Gastroesophageal sphincter (tissue), 4 donors: ENCODE results near the gene ZNF133. TPM values are rescaled to one million over a fixed set of nuclear protein-coding genes. Genes with fewer than 3 reads are reported as not detected.

Experiments used
- ATAC-seq: fragments of 150-250 bp; one replicate; pipeline ENCODE4 v1.9.1; 2016; ENCODE audit warnings: mild to moderate bottlenecking, moderate library complexity
- H3K27ac ChIP-seq, 4 donors: fragments of 200-600 bp; sonication (generic) in 3 of 4; 1 replicate in 3 of 4; 2 replicates in 1 of 4; pipeline ENCODE4 v1.5.1; 2016 to 2019
- H3K27me3 ChIP-seq: fragments of 200-600 bp; sonication (generic); one replicate; pipeline ENCODE4 v1.5.1; 2019
- H3K36me3 ChIP-seq, 2 donors: fragments of 200-600 bp; sonication (generic); one replicate each; pipeline ENCODE4 v1.5.1; 2019; ENCODE audit warnings: control low read depth in 1 of 2
- H3K4me1 ChIP-seq, 3 donors: fragments of 200-600 bp; sonication (generic); 1 replicate in 2 of 3; 2 replicates in 1 of 3; pipeline ENCODE4 v1.5.1; 2016 to 2019; ENCODE audit warnings: control low read depth in 2 of 3
- H3K4me3 ChIP-seq, 2 donors: fragments of 200-600 bp; sonication (generic); one replicate each; pipeline ENCODE4 v1.5.1; 2019; ENCODE audit warnings: mild to moderate bottlenecking in 1 of 2, moderate library complexity in 1 of 2
- H3K9me3 ChIP-seq, 3 donors: fragments of 200-600 bp; sonication (generic); one replicate each; pipeline ENCODE4 v1.5.1; 2017 to 2019; ENCODE audit warnings: control low read depth in 2 of 3
- EP300 ChIP-seq: sonication (generic); formaldehyde crosslinking; IDR thresholded peaks from one replicate; pipeline ENCODE4 v1.6.1; 2017; ENCODE audit warnings: antibody characterized with exemption, mild to moderate bottlenecking
- POLR2A ChIP-seq, 2 donors: fragments of 450-650 bp; IDR thresholded peaks; one replicate each; pipeline ENCODE4 v1.6.1; 2017; ENCODE audit warnings: antibody characterized with exemption in 2 of 2, mild to moderate bottlenecking in 2 of 2, moderate library complexity in 1 of 2
- POLR2AphosphoS5 ChIP-seq: sonication (generic); formaldehyde crosslinking; IDR thresholded peaks from one replicate; pipeline ENCODE4 v1.6.1; 2017; ENCODE audit warnings: antibody characterized with exemption
- WGBS, 2 donors: methylation state at CpG; one replicate each; pipeline ENCODE4 v1.1.5; 2018; ENCODE audit warnings: low coverage in 1 of 2; 5-methylcytosine and 5-hydroxymethylcytosine counted together
- total RNA-seq, 4 donors: library from RNA; depleted of rRNA; stranded (reverse); fragments of >200 nt; gene quantifications; one replicate each; pipeline ENCODE4 v1.1.0, GENCODE V29; 2016
- TF ChIP-seq, protein P1 (sequence below), 4 experiments: fragments of 200-600 bp in 2 of 4; fragments of 450-650 bp in 2 of 4; sonication (generic) in 1 of 4; IDR thresholded peaks; one replicate each; pipeline ENCODE4 v1.5.1; 2017 to 2019; ENCODE audit warnings: antibody characterized with exemption in 4 of 4, mild to moderate bottlenecking in 2 of 4, moderate library complexity in 2 of 4

The ZNF133 gene
- total RNA-seq, 4 donors from 2014 or later = 7.8 to 19.7 (median 16.8) TPM

DNA sequence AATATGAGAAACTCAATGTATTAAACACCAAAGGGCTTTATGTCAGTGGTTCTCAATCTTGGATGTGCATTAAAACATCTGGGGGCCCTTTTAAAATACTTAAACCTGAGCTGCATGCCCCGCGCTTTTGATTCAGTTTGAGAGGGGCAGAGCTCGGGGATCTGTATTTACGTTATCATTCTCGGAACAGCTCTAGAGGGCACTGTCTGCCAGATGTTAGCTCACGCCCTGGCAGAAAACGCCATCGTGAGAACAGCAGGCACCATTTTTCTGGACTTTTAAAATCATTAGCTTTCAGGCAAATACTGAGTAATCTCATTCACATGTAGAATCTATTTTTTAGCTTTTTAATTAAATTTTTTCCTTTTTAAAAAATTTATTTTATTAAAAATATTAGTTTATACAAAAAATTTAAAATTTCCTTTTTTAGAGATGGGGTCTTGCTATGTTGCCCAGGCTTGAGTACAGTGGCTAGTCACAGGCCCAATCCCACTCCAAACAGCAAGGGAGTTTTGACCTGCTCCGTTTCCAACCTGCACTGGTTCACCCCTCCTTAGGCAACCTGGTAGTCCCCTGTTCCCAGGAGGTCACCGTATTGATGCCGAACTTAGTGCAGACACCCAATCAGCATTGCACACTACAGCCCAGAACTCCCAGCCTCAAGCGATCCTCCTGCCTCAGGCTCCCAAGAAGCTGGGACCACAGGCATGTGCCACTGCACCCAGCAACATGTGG, 30.0 kb upstream of the ZNF133 start:
- 43 to 67% methylated on average over 9 of the region's 12 CpGs for WGBS, 2 donors
- Histone ChIP-seq H3K36me3 (no peaks in the 10 kb centered on the region), H3K27me3 (peaks cover 4% of the 10 kb centered on the region), H3K4me1 (no peaks in the 10 kb centered on the region), H3K9me3 (no peaks in the 10 kb centered on the region), H3K4me3 (no peak overlapping the region), H3K27ac (no peak overlapping the region)
- TF ChIP-seq POLR2AphosphoS5 = no peak
- TF ChIP-seq, protein P1, sequence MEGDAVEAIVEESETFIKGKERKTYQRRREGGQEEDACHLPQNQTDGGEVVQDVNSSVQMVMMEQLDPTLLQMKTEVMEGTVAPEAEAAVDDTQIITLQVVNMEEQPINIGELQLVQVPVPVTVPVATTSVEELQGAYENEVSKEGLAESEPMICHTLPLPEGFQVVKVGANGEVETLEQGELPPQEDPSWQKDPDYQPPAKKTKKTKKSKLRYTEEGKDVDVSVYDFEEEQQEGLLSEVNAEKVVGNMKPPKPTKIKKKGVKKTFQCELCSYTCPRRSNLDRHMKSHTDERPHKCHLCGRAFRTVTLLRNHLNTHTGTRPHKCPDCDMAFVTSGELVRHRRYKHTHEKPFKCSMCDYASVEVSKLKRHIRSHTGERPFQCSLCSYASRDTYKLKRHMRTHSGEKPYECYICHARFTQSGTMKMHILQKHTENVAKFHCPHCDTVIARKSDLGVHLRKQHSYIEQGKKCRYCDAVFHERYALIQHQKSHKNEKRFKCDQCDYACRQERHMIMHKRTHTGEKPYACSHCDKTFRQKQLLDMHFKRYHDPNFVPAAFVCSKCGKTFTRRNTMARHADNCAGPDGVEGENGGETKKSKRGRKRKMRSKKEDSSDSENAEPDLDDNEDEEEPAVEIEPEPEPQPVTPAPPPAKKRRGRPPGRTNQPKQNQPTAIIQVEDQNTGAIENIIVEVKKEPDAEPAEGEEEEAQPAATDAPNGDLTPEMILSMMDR (IDR thresholded peaks at IDR 0.05) = no peak
- TF ChIP-seq EP300 = no peak
- TF ChIP-seq POLR2A (IDR thresholded peaks at IDR 0.05) = no peak
- no peak for ATAC-seq

DNA sequence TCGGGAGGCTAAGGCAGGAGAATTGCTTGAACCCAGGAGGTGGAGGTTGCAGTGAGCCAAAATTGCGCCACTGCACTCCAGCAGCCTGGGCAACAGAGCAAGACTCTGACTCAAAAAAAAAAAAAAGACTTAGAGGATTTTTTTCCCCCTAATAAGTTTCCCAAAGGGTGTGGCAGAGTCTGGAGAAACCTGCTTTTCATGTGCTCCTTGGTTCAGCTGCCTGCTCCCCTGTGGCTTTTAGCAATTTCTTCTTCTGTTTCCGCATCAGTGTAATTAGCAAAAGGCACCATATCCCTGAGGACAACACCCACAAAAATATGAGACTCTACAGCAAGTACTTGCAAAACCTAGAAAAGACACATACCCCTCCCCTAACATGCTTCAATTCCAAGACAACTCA, 28.6 kb upstream of the ZNF133 start:
- no peaks in the 10 kb centered on the region for H3K4me1 ChIP-seq
- TF ChIP-seq EP300 = no peak
- TF ChIP-seq, protein P1 (IDR thresholded peaks at IDR 0.05) = no peak
- no peak for TF ChIP-seq POLR2AphosphoS5
- no peak for TF ChIP-seq POLR2A (IDR thresholded peaks at IDR 0.05)
- H3K27ac ChIP-seq = no peak overlapping the region
- peaks cover 4% of the 10 kb centered on the region for H3K27me3 ChIP-seq
- H3K9me3 ChIP-seq = no peaks in the 10 kb centered on the region
- WGBS, 2 donors = 89% methylated on average over 2 of the region's 3 CpGs; no CpG with 5 or more reads in 1 of the 2 donors
- H3K36me3 ChIP-seq = no peaks in the 10 kb centered on the region
- no peak overlapping the region for H3K4me3 ChIP-seq
- ATAC-seq = no peak

DNA sequence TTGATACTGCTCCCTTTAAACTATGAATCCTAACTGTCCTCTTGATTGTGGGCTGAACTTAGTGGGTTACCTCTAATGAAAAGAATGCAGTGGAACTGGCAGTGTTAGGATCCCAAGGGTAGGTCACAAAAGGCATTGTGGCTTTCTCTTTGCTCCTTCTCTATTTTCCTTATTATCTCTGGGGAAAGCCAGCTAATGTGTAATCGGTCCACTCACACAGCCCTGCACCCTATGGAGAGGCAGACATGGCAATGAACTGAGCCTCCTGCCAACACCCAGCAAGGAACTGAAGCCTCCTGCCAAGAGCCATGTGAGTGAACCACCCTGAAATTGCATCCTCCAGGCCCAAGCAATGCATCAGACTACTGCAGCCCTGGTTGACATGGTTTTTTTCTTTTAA, 24.6 kb upstream of the ZNF133 start:
- no peak overlapping the region for H3K27ac ChIP-seq
- peaks cover 12% of the 10 kb centered on the region for H3K27me3 ChIP-seq
- no peaks in the 10 kb centered on the region for H3K9me3 ChIP-seq
- no peaks in the 10 kb centered on the region for H3K36me3 ChIP-seq
- no peak for ATAC-seq
- TF ChIP-seq POLR2A (IDR thresholded peaks at IDR 0.05) (no peak), POLR2AphosphoS5 (no peak), EP300 (no peak)
- TF ChIP-seq, protein P1 (IDR thresholded peaks at IDR 0.05) = no peak
- 70% methylated on average over 1 of the region's 1 CpG; no CpG with 5 or more reads in 1 of the 2 donors for WGBS, 2 donors
- no peak overlapping the region for H3K4me3 ChIP-seq
- no peaks in the 10 kb centered on the region for H3K4me1 ChIP-seq

DNA sequence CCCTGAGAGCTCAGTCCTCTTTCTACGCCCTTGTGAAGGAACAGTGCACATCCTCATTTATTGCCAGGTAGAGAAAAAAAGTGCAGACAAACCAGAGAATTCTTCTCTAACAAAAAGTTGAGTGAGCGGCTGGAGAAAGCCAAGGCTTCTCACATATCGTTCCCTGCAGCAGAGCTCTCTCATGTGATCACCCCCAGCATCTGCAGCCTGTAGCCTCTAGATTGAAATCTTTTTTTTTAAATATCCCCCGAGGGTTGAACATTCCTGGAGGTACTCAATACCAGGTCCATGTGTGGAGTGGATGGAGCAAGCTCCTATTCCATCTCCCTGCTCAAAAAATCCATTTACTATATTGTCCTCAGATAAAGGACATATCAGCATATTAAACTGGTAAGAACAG, 22.9 kb upstream of the ZNF133 start:
- H3K27me3 ChIP-seq = peaks cover 15% of the 10 kb centered on the region
- no peaks in the 10 kb centered on the region for H3K36me3 ChIP-seq
- H3K4me3 ChIP-seq = no peak overlapping the region
- TF ChIP-seq POLR2AphosphoS5 (no peak), EP300 (no peak), POLR2A (IDR thresholded peaks at IDR 0.05) (no peak)
- TF ChIP-seq, protein P1 (IDR thresholded peaks at IDR 0.05) = no peak
- WGBS, 2 donors = 38 to 46% methylated on average over 3 to 4 of the region's 4 CpGs
- H3K9me3 ChIP-seq = no peaks in the 10 kb centered on the region
- H3K27ac ChIP-seq = no peak overlapping the region
- H3K4me1 ChIP-seq = no peaks in the 10 kb centered on the region
- ATAC-seq = no peak

DNA sequence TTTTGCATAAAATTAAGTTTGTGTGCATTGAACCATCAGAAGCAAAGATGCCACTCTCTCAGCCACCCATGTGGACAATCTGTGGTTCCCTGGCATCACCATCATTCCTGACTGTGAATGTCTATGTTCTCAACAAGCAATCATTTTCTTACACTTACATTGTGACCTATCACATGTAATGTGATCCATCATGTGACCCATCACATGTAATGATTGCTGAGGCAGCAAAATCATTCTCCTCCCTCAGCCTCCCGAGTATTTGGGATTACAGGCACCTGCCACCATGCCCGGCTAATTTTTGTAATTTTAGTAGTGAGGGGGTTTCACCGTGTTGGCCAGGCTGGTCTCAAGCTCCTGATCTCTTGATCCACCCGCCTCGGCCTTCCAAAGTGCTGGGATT, 22.0 kb upstream of the ZNF133 start:
- H3K27me3 ChIP-seq = peaks cover 15% of the 10 kb centered on the region
- TF ChIP-seq, protein P1 (IDR thresholded peaks at IDR 0.05) = no peak
- TF ChIP-seq POLR2A (IDR thresholded peaks at IDR 0.05) (no peak), POLR2AphosphoS5 (no peak), EP300 (no peak)
- no peaks in the 10 kb centered on the region for H3K9me3 ChIP-seq
- H3K4me1 ChIP-seq = no peaks in the 10 kb centered on the region
- no peaks in the 10 kb centered on the region for H3K36me3 ChIP-seq
- H3K27ac ChIP-seq = no peak overlapping the region
- no peak overlapping the region for H3K4me3 ChIP-seq
- ATAC-seq = no peak
- 60 to 79% methylated on average over 2 to 3 of the region's 5 CpGs for WGBS, 2 donors
